Measurements from ENCODE around the gene MCEE. TPM values are rescaled to one million over a fixed set of nuclear protein-coding genes. Genes with fewer than 3 reads are reported as not detected.

Gene MCEE
- total RNA-seq, result 14.1 and 21.8 TPM in 2 replicates

GRCh38 chr2:71130152-71130904, at the start of gene MCEE, which contains the start of gene MPHOSPH10:
Gene MCEE (minus strand): TSS chr2:71130229. CDS start chr2:71130219, 10 bp downstream.
Gene MPHOSPH10 (plus strand): TSS chr2:71130634. CDS start chr2:71130666, 32 bp downstream.

GRCh38 chr2:71068218-71069035, 61.6 kb downstream of the MCEE start, which contains the start of gene NAGK:
Gene NAGK (plus strand): TSS chr2:71068648. CDS start chr2:71068684, 36 bp downstream.

Small RNA genes lying within 50 kb of the gene (small RNA-seq; reads per million reads assigned to genes)
- not detected for gene AC007881.1

Other genes with a start within 250 kb of the MCEE start
- gene VAX2, start 229.7 kb downstream of the MCEE start, total RNA-seq, result 0.65 TPM in 2 replicates
- 0.39 TPM in 1 of 2 replicates, not detected in the other for gene ATP6V1B1, start 194.3 kb downstream of the MCEE start, total RNA-seq
- gene ANKRD53, start 151.6 kb downstream of the MCEE start, total RNA-seq, result 0.39 and 0.65 TPM in 2 replicates
- 42.3 and 48.0 TPM in 2 replicates for gene TEX261, start 135.4 kb downstream of the MCEE start, total RNA-seq
- 52.5 and 57.7 TPM in 2 replicates for gene NAGK, start 61.6 kb downstream of the MCEE start, total RNA-seq
- 20.5 and 20.9 TPM in 2 replicates for gene MPHOSPH10, start 405 bp upstream of the MCEE start, total RNA-seq
- 0.65 and 1.1 TPM in 2 replicates for gene PAIP2B, start 96.9 kb upstream of the MCEE start, total RNA-seq
- 160 and 198 TPM in 2 replicates for gene ZNF638, start 201.6 kb upstream of the MCEE start, total RNA-seq

Data from articular chondrocyte of knee joint (primary cell).